ENCODE data around the gene DERL2. TPM values are rescaled to one million over a fixed set of nuclear protein-coding genes. Genes with fewer than 3 reads are reported as not detected.

The DERL2 gene
- total RNA-seq: 22.9 and 42.7 TPM in 2 replicates

GRCh38 chr17:5485270-5486205 is at the start of gene DERL2:
Gene DERL2 (minus strand): TSS chr17:5486178. CDS start chr17:5486161, 17 bp downstream.

GRCh38 chr17:5486206-5487124 is 487 bp upstream of the DERL2 start, which contains the start of gene MIS12:
Gene MIS12 (plus strand): TSS chr17:5486566. CDS start chr17:5488863, 2,297 bp downstream.

GRCh38 chr17:5438716-5439445 is 47.1 kb downstream of the DERL2 start, which contains the start of gene C1QBP:
Gene C1QBP (minus strand): TSS chr17:5439155. CDS start chr17:5439073, 82 bp downstream.

Other genes starting within 250 kb of the DERL2 start
- gene RABEP1, start 203.9 kb downstream of the DERL2 start, total RNA-seq: 44.8 and 61.4 TPM in 2 replicates
- 89.6 and 99.1 TPM in 2 replicates for gene NUP88, start 66.5 kb downstream of the DERL2 start, total RNA-seq
- 29.8 and 49.2 TPM in 2 replicates for gene RPAIN, start 66.0 kb downstream of the DERL2 start, total RNA-seq
- gene C1QBP, start 47.0 kb downstream of the DERL2 start, total RNA-seq: 221 and 444 TPM in 2 replicates
- 15.7 and 19.9 TPM in 2 replicates for gene DHX33, start 17.2 kb downstream of the DERL2 start, total RNA-seq
- gene MIS12, start 388 bp upstream of the DERL2 start, total RNA-seq: 27.3 and 76.9 TPM in 2 replicates
- 19.1 and 21.6 TPM in 2 replicates for gene NLRP1, start 98.3 kb upstream of the DERL2 start, total RNA-seq